AG09319 (cell line): ENCODE data around the gene LMBR1.

Source experiments
- DNase-seq: peaks from one replicate; pipeline ENCODE4 v3.0.0-alpha.2; 2010; ENCODE audit warnings: low read depth; ENCODE audit errors: extremely low read depth
- TF ChIP-seq, protein P1 (sequence below): IDR thresholded peaks from 2 replicates; pipeline ENCODE4 v1.5.1; 2011; ENCODE audit warnings: low read depth, mild to moderate bottlenecking, inconsistent platforms, low read length, moderate library complexity

The LMBR1 gene

DNA sequence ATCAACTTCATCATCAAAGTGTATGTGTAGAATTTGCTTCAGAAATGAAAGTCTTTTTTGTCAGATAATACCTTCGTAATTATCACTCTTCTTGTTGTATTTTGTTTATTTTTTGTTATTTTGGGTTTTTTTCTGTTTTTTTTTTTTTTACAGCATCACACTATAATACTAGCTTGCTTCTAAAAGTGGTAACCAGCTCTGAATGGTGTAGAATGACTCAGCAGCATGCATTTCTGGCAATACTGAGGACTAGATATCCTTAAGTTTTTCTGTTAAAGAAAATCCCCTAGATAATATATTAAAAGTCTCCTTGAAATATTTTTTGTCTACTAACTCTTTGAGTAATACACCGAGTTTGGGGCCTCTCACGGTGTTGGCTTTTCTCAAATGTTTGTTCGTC lies 109.1 kb downstream of the LMBR1 start:
- TF ChIP-seq, protein P1, sequence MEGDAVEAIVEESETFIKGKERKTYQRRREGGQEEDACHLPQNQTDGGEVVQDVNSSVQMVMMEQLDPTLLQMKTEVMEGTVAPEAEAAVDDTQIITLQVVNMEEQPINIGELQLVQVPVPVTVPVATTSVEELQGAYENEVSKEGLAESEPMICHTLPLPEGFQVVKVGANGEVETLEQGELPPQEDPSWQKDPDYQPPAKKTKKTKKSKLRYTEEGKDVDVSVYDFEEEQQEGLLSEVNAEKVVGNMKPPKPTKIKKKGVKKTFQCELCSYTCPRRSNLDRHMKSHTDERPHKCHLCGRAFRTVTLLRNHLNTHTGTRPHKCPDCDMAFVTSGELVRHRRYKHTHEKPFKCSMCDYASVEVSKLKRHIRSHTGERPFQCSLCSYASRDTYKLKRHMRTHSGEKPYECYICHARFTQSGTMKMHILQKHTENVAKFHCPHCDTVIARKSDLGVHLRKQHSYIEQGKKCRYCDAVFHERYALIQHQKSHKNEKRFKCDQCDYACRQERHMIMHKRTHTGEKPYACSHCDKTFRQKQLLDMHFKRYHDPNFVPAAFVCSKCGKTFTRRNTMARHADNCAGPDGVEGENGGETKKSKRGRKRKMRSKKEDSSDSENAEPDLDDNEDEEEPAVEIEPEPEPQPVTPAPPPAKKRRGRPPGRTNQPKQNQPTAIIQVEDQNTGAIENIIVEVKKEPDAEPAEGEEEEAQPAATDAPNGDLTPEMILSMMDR = no peak
- no peak for DNase-seq

DNA sequence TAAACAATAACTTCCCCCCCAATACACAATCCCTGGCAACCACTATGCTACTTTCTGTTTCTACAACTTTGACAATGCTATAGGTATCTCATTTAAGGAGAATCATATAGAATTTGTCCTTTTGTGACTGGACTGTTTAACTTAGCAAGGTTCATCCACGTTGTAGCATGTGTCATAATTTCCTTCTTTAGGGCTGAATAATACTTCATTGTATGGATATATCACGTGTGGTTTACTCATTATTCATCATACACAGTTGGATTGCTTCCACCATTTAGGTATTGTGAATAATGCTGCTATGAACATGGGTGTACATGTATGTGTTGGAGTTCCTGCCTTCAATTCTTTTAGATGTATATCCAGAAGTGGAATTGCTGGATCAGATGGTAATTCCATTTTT lies 111.0 kb downstream of the LMBR1 start:
- no peak for DNase-seq
- TF ChIP-seq, protein P1 = no peak

DNA sequence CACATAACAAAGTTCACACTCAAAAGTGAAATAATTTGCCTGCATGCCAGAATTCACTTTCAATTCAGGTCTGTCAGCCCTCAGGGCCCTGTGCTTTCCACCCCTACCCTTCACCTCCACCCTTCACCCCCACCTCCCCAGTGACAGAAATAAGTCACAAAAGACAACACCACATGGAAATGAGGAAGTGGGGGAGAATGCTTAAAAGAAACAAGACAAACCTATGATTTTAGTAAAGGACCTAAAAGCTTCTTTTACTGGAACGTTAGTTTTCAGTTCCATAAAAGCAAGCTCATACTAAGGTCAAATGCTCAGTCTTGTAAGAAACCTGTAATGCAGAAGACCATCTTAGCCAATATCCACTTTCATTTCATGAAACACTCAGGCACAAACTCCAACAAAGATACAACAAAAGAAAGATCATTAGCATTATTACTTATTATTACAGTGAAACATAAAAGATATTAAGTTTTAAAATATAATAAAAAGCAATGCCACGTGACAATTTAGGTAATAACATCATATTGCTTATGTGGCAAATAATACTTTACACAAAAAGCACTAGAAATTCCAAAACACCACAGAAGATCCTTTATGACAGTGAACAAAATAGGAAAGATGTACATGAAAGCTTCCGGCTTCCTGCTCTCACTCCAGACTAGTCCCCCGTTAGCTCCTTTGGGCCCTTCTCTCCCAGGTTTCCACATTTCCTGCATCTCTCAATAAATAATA lies 112.1 kb downstream of the LMBR1 start:
- TF ChIP-seq, protein P1 = no peak
- no peak for DNase-seq

DNA sequence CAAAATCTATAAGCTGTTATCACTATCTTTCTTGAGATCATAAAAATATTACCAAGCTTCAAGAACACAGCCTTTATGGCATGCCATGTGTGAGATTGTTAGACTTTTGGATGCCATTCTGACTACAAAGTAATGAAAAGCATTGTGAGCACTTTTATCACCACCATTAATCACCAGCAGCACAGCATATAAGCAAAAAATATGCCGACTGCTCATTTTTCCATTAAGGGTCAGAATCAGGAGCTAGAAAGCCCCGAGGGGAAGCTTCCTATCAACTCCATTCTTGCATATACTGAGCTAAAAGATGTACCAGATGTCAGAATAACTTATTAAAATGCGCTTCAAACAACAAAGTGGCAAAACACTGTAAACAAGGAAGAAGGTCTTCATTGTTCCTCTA lies 114.3 kb downstream of the LMBR1 start:
- DNase-seq = no peak
- TF ChIP-seq, protein P1 = no peak

DNA sequence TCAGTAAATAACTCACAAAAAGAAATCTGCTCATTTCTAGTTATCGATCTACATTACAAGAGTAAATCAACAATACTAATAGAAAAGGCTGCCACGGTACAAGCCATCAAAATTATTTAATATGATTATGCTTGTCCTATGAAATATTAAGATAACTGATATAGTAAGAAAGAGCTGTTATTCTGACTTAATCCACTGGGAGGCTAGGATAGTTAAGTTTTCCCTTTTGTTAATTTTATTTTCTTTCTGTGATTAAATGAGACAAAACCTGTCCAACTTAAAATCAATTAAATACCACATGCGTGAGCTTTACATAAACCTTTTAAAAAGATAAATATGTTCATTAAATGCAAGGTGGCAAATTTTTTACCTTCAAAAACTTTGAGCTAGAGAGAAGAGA lies 114.8 kb downstream of the LMBR1 start:
- TF ChIP-seq, protein P1 = no peak; the same call in 1 of the 2 replicates
- no peak for DNase-seq

DNA sequence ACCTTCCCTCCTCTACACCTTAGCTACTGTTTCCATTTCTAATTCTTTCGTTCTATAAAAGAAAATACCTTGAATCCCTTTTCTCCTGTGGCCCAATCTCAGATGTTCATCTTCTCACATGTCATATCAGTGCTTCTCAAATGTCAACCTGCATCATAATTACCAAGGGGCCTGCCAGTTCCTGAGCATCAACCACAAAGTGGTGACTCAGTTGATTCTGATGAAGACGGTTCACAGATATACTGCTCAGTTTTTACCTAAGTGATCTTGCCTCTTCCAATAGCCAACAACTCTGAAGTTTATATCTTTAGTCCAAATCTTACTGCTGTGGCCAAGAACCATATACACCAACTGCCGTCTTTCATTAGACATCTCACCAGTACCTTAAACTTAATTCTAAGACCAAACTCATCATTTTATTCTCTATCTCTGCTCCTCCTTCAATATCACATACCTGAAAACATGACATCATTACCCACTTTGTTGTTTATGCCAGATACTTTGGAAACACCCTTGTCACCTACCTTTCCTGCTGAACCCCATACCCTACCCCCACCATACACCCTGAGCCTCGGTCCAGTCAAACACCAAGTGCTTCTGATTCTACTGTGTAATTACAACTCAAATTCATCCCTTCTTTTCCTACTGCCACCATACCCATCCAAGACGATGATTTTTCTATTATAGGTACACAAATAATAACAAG lies 115.5 kb downstream of the LMBR1 start:
- DNase-seq = no peak
- TF ChIP-seq, protein P1 = no peak

DNA sequence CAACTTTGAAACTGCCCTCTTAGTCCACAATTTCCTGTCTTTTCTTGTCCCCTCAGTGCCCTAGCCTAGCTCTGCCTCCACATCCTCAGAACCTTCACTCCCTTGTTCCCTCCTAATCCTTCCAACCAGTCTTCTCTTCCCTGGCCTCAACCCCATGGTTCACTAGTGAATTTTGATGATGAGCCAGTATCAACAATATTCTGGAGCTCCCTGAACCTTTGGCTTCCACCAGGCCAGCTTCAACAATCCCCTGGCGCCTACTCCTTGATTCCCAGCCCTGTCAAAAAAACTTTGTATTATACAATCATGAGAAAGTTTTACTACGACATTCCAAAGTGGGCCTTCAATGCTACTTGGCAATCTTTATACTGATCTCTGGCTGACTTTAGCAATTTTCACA lies 116.5 kb downstream of the LMBR1 start:
- DNase-seq = no peak
- TF ChIP-seq, protein P1 = no peak
